ENCODE results near the gene IL2RA. TPM values are rescaled to one million over a fixed set of nuclear protein-coding genes. Genes with fewer than 3 reads are reported as not detected.

Gene IL2RA
- total and polyA plus RNA-seq, 2 experiments from 2014 or later, result not detected

GRCh38 chr10:6059506-6059905 lies 2.7 kb downstream of the IL2RA start (continued):
- TF ChIP-seq REST (IDR thresholded peaks at IDR 0.05; ENCODE audit: unreplicated experiment) (no peak), CTCF (conservative IDR thresholded peaks at IDR 0.05; ENCODE audit: low read depth in 2 of 2) (no peak), JUNB (IDR thresholded peaks at IDR 0.05; ENCODE audit: unreplicated experiment) (no peak)

GRCh38 chr10:6058682-6059475 lies 3.3 kb downstream of the IL2RA start:
- H3K4me3 Mint-ChIP-seq, result no peak overlapping the region
- H3K4me1 ChIP-seq (ENCODE audit: insufficient read depth), result no peaks in the 10 kb centered on the region
- TF ChIP-seq ZNF331 (CRISPR knock-in tag; IDR thresholded peaks at IDR 0.05; ENCODE audit: low read depth), result no peak
- TF ChIP-seq STAT1 (IDR thresholded peaks at IDR 0.05; ENCODE audit: unreplicated experiment), result no peak
- no peak for TF ChIP-seq NANOG (IDR thresholded peaks at IDR 0.05; ENCODE audit: borderline replicate concordance)
- TF ChIP-seq CTCF (conservative IDR thresholded peaks at IDR 0.05; ENCODE audit: low read depth in 2 of 2), result no peak
- TF ChIP-seq POLR2AphosphoS5 (IDR thresholded peaks at IDR 0.05; ENCODE audit: low read depth), result no peak
- no peak for TF ChIP-seq ETS1 (IDR thresholded peaks at IDR 0.05)
- no peak for TF ChIP-seq CREB1 (CRISPR knock-in tag; IDR thresholded peaks at IDR 0.05; ENCODE audit: low read depth)
- H3K9me3 Mint-ChIP-seq, result no peaks in the 10 kb centered on the region
- H3K27me3 ChIP-seq (ENCODE audit: insufficient read depth), result no peaks in the 10 kb centered on the region
- DNase-seq (ENCODE audit: low spot score) (no peak), ATAC-seq (no peak)
- no peaks in the 10 kb centered on the region for H4K20me1 ChIP-seq (replicated peaks; ENCODE audit: insufficient read depth)
- no peaks in the 10 kb centered on the region for H3K36me3 ChIP-seq (ENCODE audit: insufficient read depth)
- no peak overlapping the region for H2AFZ ChIP-seq
- H3K36me3 Mint-ChIP-seq (ENCODE audit: low read depth), result no peaks in the 10 kb centered on the region
- H3F3A ChIP-seq (replicated peaks; ENCODE audit: low read depth), result no peaks in the 10 kb centered on the region
- H3K4me3 ChIP-seq, result no peak overlapping the region
- peaks cover 2% of the 10 kb centered on the region for H3K27me3 Mint-ChIP-seq (ENCODE audit: insufficient read depth, low read depth, poor library complexity)
- H3K9me2 ChIP-seq (ENCODE audit: insufficient read depth), result 0 out of 2 replicates have a peak, but pooled peaks cover 2% of the 10 kb centered on the region
- H3K79me2 ChIP-seq (replicated peaks; ENCODE audit: insufficient read depth), result no peaks in the 10 kb centered on the region
- peaks cover 3% of the 10 kb centered on the region; the same call in 1 of the 3 replicates for H3K4me1 Mint-ChIP-seq
- H3K4me2 ChIP-seq, result no peak overlapping the region
- H3K27ac ChIP-seq (ENCODE audit: low read depth), result no peak overlapping the region
- no peak overlapping the region for H3K27ac Mint-ChIP-seq

Measured in GM23338 (cell line).